OCI-LY1 (cell line): ENCODE measurements around the gene RASGEF1C.

ENCODE experiments used
- H2AFZ ChIP-seq: fragments of 200-600 bp; sonication (generic), shearing (Covaris generic); 2 replicates; pipeline ENCODE4 v1.6.0; 2014; ENCODE audit warnings: antibody characterized with exemption, mild to moderate bottlenecking, low read length
- H3F3A ChIP-seq: fragments of 200-600 bp; sonication (generic), shearing (Covaris generic); 2 replicates; pipeline ENCODE4 v1.6.0; 2014; ENCODE audit warnings: mild to moderate bottlenecking, antibody characterized with exemption, low read length, moderate library complexity; ENCODE audit not compliant: insufficient read depth
- H3K27ac ChIP-seq: fragments of 200-600 bp; sonication (generic); 2 replicates; pipeline ENCODE4 v1.5.1; 2014; ENCODE audit warnings: low read length, mixed run types, mild to moderate bottlenecking, low read depth; ENCODE audit not compliant: poor library complexity, severe bottlenecking
- H3K27me3 ChIP-seq: fragments of 200-600 bp; sonication (generic); 2 replicates; pipeline ENCODE4 v1.6.0; 2014; ENCODE audit warnings: antibody characterized with exemption, mild to moderate bottlenecking, low read length, moderate library complexity; ENCODE audit not compliant: insufficient read depth
- H3K36me3 ChIP-seq: fragments of 200-600 bp; sonication (generic); 2 replicates; pipeline ENCODE4 v1.6.1; 2014; ENCODE audit warnings: mild to moderate bottlenecking, antibody characterized with exemption, low read length, moderate library complexity, mixed read lengths; ENCODE audit not compliant: insufficient read depth
- H3K4me1 ChIP-seq: fragments of 200-600 bp; sonication (generic); 2 replicates; pipeline ENCODE4 v1.5.1; 2014; ENCODE audit warnings: mild to moderate bottlenecking, low read length, moderate library complexity; ENCODE audit not compliant: insufficient read depth, severe bottlenecking
- H3K4me2 ChIP-seq: fragments of 200-600 bp; sonication (generic), shearing (Covaris generic); 2 replicates; pipeline ENCODE4 v1.6.1; 2014; ENCODE audit warnings: low read length
- H3K4me3 ChIP-seq: fragments of 200-600 bp; sonication (generic); 2 replicates; pipeline ENCODE4 v1.5.1; 2014; ENCODE audit warnings: low read length, low read depth, mild to moderate bottlenecking, mixed read lengths; ENCODE audit not compliant: poor library complexity, severe bottlenecking
- H3K79me2 ChIP-seq: fragments of 200-600 bp; shearing (Covaris generic); 2 replicates; pipeline ENCODE4 v1.6.1; 2016; ENCODE audit warnings: mixed run types, low read length, mixed read lengths; ENCODE audit not compliant: insufficient read depth
- H3K9ac ChIP-seq: fragments of 200-600 bp; sonication (generic), shearing (Covaris generic); 2 replicates; pipeline ENCODE4 v1.6.1; 2014; ENCODE audit warnings: mild to moderate bottlenecking, low read length, mixed read lengths
- H3K9me2 ChIP-seq: fragments of 200-600 bp; sonication (generic), shearing (Covaris generic); 2 replicates; pipeline ENCODE4 v1.6.1; 2014; ENCODE audit warnings: low read depth, mild to moderate bottlenecking, low read length, mixed read lengths
- H3K9me3 ChIP-seq: fragments of 200-600 bp; shearing (Covaris generic); 2 replicates; pipeline ENCODE4 v1.6.1; 2014; ENCODE audit warnings: low read length, mixed read lengths
- H4K20me1 ChIP-seq: fragments of 200-600 bp; sonication (generic), shearing (Covaris generic); 2 replicates; pipeline ENCODE4 v1.6.0; 2016; ENCODE audit warnings: mild to moderate bottlenecking, low read length; ENCODE audit not compliant: insufficient read depth
- CTCF ChIP-seq: fragments of 200-600 bp; sonication (generic), shearing (Covaris generic); IDR thresholded peaks from 2 replicates; pipeline ENCODE4 v1.5.1; 2017; ENCODE audit warnings: mild to moderate bottlenecking, antibody characterized with exemption, low read length, moderate library complexity, mixed read lengths
- EZH2 ChIP-seq: fragments of 200-600 bp; sonication (generic), shearing (Covaris generic); IDR thresholded peaks from 2 replicates; pipeline ENCODE4 v1.8.0; 2017; ENCODE audit warnings: borderline replicate concordance, mixed run types, mild to moderate bottlenecking, antibody characterized with exemption, low read length, moderate library complexity, mixed read lengths

RASGEF1C gene

GRCh38 chr5:180111273-180112002 is 97.6 kb downstream of the RASGEF1C start:
- H3K9me2 ChIP-seq, result no peaks in the 10 kb centered on the region
- no peaks in the 10 kb centered on the region for H3F3A ChIP-seq
- H3K27ac ChIP-seq, result no peak overlapping the region
- no peak overlapping the region for H3K9ac ChIP-seq
- H3K4me3 ChIP-seq, result no peak overlapping the region
- no peaks in the 10 kb centered on the region for H4K20me1 ChIP-seq
- no peaks in the 10 kb centered on the region for H3K79me2 ChIP-seq
- H3K27me3 ChIP-seq, result no peaks in the 10 kb centered on the region
- H3K36me3 ChIP-seq, result no peaks in the 10 kb centered on the region
- peaks cover 8% of the 10 kb centered on the region; the same call in 1 of the 2 replicates for H3K9me3 ChIP-seq
- TF ChIP-seq CTCF (no peak), EZH2 (no peak)
- no peaks in the 10 kb centered on the region for H3K4me1 ChIP-seq
- H2AFZ ChIP-seq, result no peak overlapping the region
- no peak overlapping the region for H3K4me2 ChIP-seq

GRCh38 chr5:180109920-180110319 is 99.1 kb downstream of the RASGEF1C start:
- Histone ChIP-seq H3K4me1 (no peaks in the 10 kb centered on the region), H3K4me2 (no peak overlapping the region), H3K36me3 (no peaks in the 10 kb centered on the region), H3K27me3 (no peaks in the 10 kb centered on the region), H3K9me3 (peaks cover 13% of the 10 kb centered on the region; the same call in 1 of the 2 replicates), H3K4me3 (no peak overlapping the region), H3F3A (no peaks in the 10 kb centered on the region), H3K9me2 (no peaks in the 10 kb centered on the region), H2AFZ (no peak overlapping the region), H3K9ac (no peak overlapping the region), H4K20me1 (no peaks in the 10 kb centered on the region), H3K79me2 (no peaks in the 10 kb centered on the region), H3K27ac (no peak overlapping the region)
- TF ChIP-seq CTCF (no peak), EZH2 (no peak)

- Histone ChIP-seq H3F3A (no peaks in the 10 kb centered on the region), H3K9me2 (no peaks in the 10 kb centered on the region), H3K4me3 (no peak overlapping the region), H3K79me2 (no peaks in the 10 kb centered on the region), H3K4me1 (no peaks in the 10 kb centered on the region), H3K27me3 (no peaks in the 10 kb centered on the region; the same call in 1 of the 2 replicates), H4K20me1 (no peaks in the 10 kb centered on the region), H3K27ac (no peak overlapping the region), H3K9me3 (peaks cover 13% of the 10 kb centered on the region; the same call in 1 of the 2 replicates), H3K4me2 (no peak overlapping the region), H3K9ac (no peak overlapping the region), H2AFZ (no peak overlapping the region), H3K36me3 (no peaks in the 10 kb centered on the region)
- TF ChIP-seq CTCF (no peak), EZH2 (no peak)
These were observed 102.0 kb downstream of the RASGEF1C start for GRCh38 chr5:180107005-180107404.
